ENCODE results near the gene ENPP6. TPM values are rescaled to one million over a fixed set of nuclear protein-coding genes. Genes with fewer than 3 reads are reported as not detected.

ENPP6 gene
- total RNA-seq, 1 experiment from 2014 or later, result not detected

DNA sequence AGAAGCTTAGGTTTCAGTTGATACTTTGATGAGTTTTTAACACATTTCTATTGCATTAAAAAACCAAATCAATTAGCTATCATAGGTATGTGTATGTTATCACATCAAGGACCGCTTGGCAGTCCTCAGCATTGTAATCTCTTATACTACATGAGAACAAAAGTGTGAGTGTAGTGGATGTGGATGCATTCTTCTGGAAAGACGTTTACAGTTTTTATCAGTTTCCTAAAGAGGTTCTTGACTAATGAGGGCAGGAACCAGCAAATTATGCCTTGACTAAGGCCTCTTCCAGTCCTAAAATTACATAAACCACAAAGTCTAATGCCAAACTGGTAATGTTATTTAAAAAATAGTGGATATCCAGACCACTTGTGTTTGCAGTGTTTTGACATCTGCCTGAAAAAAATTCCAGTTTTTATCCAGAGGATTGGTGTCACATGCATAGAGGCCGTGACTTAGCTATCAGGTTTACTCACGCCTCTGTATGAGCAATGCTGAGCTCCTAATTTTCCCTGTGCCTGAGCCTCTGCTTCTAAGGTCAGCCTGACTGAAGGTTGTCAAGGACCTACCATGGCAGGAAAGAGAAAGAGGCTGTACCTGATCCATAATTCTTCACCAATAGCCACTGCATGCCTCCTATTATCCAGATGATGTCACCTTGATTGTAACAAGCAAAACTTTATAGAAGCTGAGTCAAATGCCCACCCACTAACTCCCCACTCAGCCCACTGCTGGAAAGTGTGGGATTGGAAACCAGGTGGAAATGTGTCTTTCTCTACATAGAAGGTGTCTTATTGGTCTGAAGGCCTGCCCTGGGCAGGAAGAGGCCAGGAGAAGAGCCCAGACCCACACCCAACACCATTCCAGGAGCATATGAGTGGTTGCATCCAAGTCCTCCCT lies 68.7 kb downstream of the ENPP6 start:
- H3K4me3 ChIP-seq (ENCODE audit: low read length), result no peak overlapping the region

DNA sequence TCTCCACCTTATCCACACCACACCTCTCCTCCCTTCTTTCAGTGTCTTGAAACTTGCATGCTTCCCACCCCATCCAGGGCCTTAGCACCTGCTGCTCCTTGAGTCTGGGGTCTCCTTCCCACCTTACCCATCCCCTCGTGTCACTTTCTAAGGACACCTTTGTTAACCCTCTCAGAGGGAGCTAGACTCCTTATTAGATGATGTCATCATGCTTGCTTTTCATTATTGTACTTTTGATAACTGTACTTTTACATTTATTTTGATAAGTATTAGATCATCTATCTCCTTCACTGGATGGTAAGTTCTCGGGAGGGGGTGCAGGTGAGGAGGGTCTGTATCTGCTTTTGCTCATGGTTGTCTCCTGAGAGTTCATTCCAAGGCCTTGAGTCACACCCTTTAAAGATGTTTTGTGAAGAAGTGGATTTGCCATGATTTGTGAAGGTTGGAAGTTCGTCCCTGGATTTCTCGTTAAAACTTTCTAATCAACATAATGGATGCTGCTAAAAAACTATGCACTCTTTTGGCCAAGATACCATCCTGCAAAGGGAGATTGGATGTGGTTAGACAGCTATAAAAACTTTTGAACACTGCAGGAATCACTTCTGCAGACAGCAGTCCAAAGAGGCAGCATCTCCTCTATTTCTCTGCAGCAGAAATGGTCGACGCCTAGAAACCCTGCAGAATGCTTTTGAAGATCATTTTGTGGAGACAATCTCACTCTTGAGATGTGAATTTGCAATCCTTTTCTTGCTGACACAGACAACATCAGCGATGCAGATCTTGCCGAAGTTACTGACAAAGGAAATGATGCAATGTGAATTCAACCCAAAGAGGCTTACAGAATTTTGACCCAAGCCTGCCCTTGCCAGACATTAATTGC lies 69.6 kb downstream of the ENPP6 start:
- peaks cover 32% of the 10 kb centered on the region for H3K27me3 ChIP-seq (ENCODE audit: low read length)
- H4K20me1 ChIP-seq (ENCODE audit: low read length), result no peaks in the 10 kb centered on the region
- CTCF ChIA-PET, result no interaction called here
- TF ChIP-seq EZH2 (IDR thresholded peaks at IDR 0.05; ENCODE audit: low read length, unreplicated experiment), result no peak
- TF ChIP-seq, protein P1, sequence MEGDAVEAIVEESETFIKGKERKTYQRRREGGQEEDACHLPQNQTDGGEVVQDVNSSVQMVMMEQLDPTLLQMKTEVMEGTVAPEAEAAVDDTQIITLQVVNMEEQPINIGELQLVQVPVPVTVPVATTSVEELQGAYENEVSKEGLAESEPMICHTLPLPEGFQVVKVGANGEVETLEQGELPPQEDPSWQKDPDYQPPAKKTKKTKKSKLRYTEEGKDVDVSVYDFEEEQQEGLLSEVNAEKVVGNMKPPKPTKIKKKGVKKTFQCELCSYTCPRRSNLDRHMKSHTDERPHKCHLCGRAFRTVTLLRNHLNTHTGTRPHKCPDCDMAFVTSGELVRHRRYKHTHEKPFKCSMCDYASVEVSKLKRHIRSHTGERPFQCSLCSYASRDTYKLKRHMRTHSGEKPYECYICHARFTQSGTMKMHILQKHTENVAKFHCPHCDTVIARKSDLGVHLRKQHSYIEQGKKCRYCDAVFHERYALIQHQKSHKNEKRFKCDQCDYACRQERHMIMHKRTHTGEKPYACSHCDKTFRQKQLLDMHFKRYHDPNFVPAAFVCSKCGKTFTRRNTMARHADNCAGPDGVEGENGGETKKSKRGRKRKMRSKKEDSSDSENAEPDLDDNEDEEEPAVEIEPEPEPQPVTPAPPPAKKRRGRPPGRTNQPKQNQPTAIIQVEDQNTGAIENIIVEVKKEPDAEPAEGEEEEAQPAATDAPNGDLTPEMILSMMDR (conservative IDR thresholded peaks at IDR 0.05; ENCODE audit: low read depth, low read length), result no peak
- TF ChIP-seq EZH2phosphoT487 (IDR thresholded peaks at IDR 0.05; ENCODE audit: borderline replicate concordance, low read length), result no peak
- no TSS peak for BruUV-seq (replicated peaks)
- POLR2A ChIA-PET (ENCODE audit: unreplicated experiment), result no interaction called here
- H3K4me3 ChIP-seq (ENCODE audit: low read length), result no peak overlapping the region
- no peaks in the 10 kb centered on the region for H3F3A ChIP-seq (ENCODE audit: low read length, unreplicated experiment)
- H3K36me3 ChIP-seq (ENCODE audit: low read depth, low read length), result no peaks in the 10 kb centered on the region
- H3K27ac ChIP-seq (ENCODE audit: low read length), result no peak overlapping the region
- H3K9ac ChIP-seq (ENCODE audit: low read length), result no peak overlapping the region
- H3K4me2 ChIP-seq (ENCODE audit: low read length), result no peak overlapping the region
- H3K9me2 ChIP-seq (replicated peaks; ENCODE audit: low read length), result no peaks in the 10 kb centered on the region
- H3K4me1 ChIP-seq (ENCODE audit: insufficient read depth, low read length), result no peaks in the 10 kb centered on the region
- intact Hi-C loops (cut with micrococcal nuclease), result no loop called here
- H3K9me3 ChIP-seq (ENCODE audit: low read length), result no peaks in the 10 kb centered on the region
- DNase-seq (no peak), ATAC-seq (no peak)
- no peak overlapping the region for H2AFZ ChIP-seq (ENCODE audit: low read length)
- H3K79me2 ChIP-seq (ENCODE audit: low read length), result no peaks in the 10 kb centered on the region

More for the DNA sequence above, 68.7 kb downstream of the ENPP6 start:
- DNase-seq, result no peak
- H3K27me3 ChIP-seq (ENCODE audit: low read length), result peaks cover 27% of the 10 kb centered on the region
- intact Hi-C loops (cut with micrococcal nuclease), result no loop called here
- no peaks in the 10 kb centered on the region for H4K20me1 ChIP-seq (ENCODE audit: low read length)
- TF ChIP-seq, protein P1 (conservative IDR thresholded peaks at IDR 0.05; ENCODE audit: low read depth, low read length), result no peak
- TF ChIP-seq EZH2phosphoT487 (IDR thresholded peaks at IDR 0.05; ENCODE audit: borderline replicate concordance, low read length), result no peak
- TF ChIP-seq EZH2 (IDR thresholded peaks at IDR 0.05; ENCODE audit: low read length, unreplicated experiment), result no peak
- H2AFZ ChIP-seq (ENCODE audit: low read length), result no peak overlapping the region
- H3K9me2 ChIP-seq (replicated peaks; ENCODE audit: low read length), result no peaks in the 10 kb centered on the region
- H3K79me2 ChIP-seq (ENCODE audit: low read length), result no peaks in the 10 kb centered on the region
- POLR2A ChIA-PET (ENCODE audit: unreplicated experiment), result no interaction called here
- no peaks in the 10 kb centered on the region for H3K4me1 ChIP-seq (ENCODE audit: insufficient read depth, low read length)
- CTCF ChIA-PET, result no interaction called here
- BruUV-seq (replicated peaks), result no TSS peak
- no peak for ATAC-seq
- H3F3A ChIP-seq (ENCODE audit: low read length, unreplicated experiment), result no peaks in the 10 kb centered on the region
- no peaks in the 10 kb centered on the region for H3K9me3 ChIP-seq (ENCODE audit: low read length)
- no peak overlapping the region for H3K9ac ChIP-seq (ENCODE audit: low read length)
- H3K27ac ChIP-seq (ENCODE audit: low read length), result no peak overlapping the region
- H3K4me2 ChIP-seq (ENCODE audit: low read length), result no peak overlapping the region
- H3K36me3 ChIP-seq (ENCODE audit: low read depth, low read length), result no peaks in the 10 kb centered on the region

All from PC-3 (cell line).